ENCODE measurements around the gene FANCE.

Gene FANCE

GRCh38 chr6:35468980-35469750 lies 17.0 kb downstream of the FANCE start:
- no peak for DNase-seq

- DNase-seq, result no peak
These were observed 17.9 kb downstream of the FANCE start for GRCh38 chr6:35469751-35470662.

GRCh38 chr6:35470663-35471120 lies 18.6 kb downstream of the FANCE start:
- DNase-seq, result no peak

GRCh38 chr6:35471836-35472345 lies 19.8 kb downstream of the FANCE start:
- no peak for DNase-seq

- DNase-seq, result no peak
These were observed 21.1 kb downstream of the FANCE start for GRCh38 chr6:35473075-35473849.

GRCh38 chr6:35473850-35474130 lies 21.7 kb downstream of the FANCE start:
- no peak for DNase-seq

GRCh38 chr6:35474131-35474941 lies 22.2 kb downstream of the FANCE start:
- no peak for DNase-seq

- no peak for DNase-seq
These were observed 22.9 kb downstream of the FANCE start for GRCh38 chr6:35474942-35475570.

- no peak for DNase-seq
These were observed 23.4 kb downstream of the FANCE start for GRCh38 chr6:35475573-35475972.

GRCh38 chr6:35476004-35476403 lies 23.9 kb downstream of the FANCE start:
- DNase-seq, result no peak

- DNase-seq, result no peak
These were observed 24.9 kb downstream of the FANCE start for GRCh38 chr6:35477028-35477427.

- peak; percentile 83 for DNase-seq
These were observed 25.5 kb downstream of the FANCE start for GRCh38 chr6:35477551-35478179.

GRCh38 chr6:35478259-35478658 lies 26.1 kb downstream of the FANCE start:
- DNase-seq, result no peak

GRCh38 chr6:35480176-35480575 lies 28.0 kb downstream of the FANCE start:
- DNase-seq, result no peak

- no peak for DNase-seq
These were observed 29.1 kb downstream of the FANCE start for GRCh38 chr6:35481226-35481625.

- DNase-seq, result no peak
These were observed 30.9 kb downstream of the FANCE start for GRCh38 chr6:35483062-35483461.

GRCh38 chr6:35483490-35483889 lies 31.4 kb downstream of the FANCE start:
- no peak for DNase-seq

GRCh38 chr6:35483893-35484645 lies 31.9 kb downstream of the FANCE start:
- DNase-seq, result no peak

- DNase-seq, result no peak
These were observed 32.8 kb downstream of the FANCE start for GRCh38 chr6:35484921-35485392.

GRCh38 chr6:35485402-35485877 lies 33.3 kb downstream of the FANCE start:
- no peak for DNase-seq
